Measurements from ENCODE around the gene KRT80. TPM values are rescaled to one million over a fixed set of nuclear protein-coding genes. Genes with fewer than 3 reads are reported as not detected.

KRT80 gene
- total and polyA plus RNA-seq, 10 donors, result 0.03 to 0.37 (median 0.17) TPM; not detected in 7

DNA sequence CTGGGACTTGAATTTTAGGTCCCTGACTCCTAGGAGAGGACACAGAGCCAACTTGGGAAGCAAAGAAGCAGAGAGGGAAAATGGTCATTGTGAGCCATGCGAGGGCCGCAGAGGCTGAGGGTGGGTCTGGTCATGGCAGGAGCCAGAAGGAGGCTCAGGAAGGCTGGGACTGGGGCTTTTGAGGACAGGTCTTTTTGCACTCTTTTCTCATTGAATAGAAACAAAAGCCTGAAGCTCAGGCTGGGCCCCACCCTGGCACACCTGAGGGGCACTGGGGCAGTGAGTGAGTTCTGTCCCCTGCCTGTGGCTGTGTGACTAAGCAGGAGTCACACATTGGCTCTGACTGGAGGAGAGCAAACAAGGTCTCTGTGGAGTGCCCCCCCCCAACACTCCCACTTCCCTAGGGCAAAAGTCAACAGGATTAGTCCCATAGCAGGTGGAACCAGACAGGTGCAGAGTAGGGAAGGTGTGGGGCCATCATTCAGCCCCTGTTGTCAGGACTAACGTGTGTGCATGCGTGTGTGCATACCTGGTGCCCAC lies 44.1 kb upstream of the KRT80 start:
- intact Hi-C loops (cut with DNase I; ENCODE audit: low total_unique reads), result no loop called here
- TF ChIP-seq POLR2AphosphoS5 (IDR thresholded peaks at IDR 0.05), result no peak
- TF ChIP-seq POLR2A (IDR thresholded peaks at IDR 0.05), result no peak
- TF ChIP-seq CTCF (IDR thresholded peaks at IDR 0.05 in 8 of 11, conservative IDR thresholded peaks at IDR 0.05 in 3 of 11), result no peak
- Histone ChIP-seq H3K36me3 (no peaks in the 10 kb centered on the region), H3K27me3 (replicated peaks in 1 of 7) (peaks cover 5 to 47% (median 28%) of the 10 kb centered on the region in 7 donors), H3K27ac (no peak overlapping the region), H3K4me3 (no peak overlapping the region), H3K9me3 (no peaks in the 10 kb centered on the region), H3K4me1 (peaks cover 0 to 24% (median 15%) of the 10 kb centered on the region in 6 donors)
- DNase-seq, result peak; percentile 45
- WGBS, 5 donors, result 76 to 93% (median 92%) methylated on average over 4 of the region's 4 CpGs

GRCh38 chr12:52235001-52235764 lies 43.4 kb upstream of the KRT80 start:
- intact Hi-C loops (cut with DNase I; ENCODE audit: low total_unique reads), result no loop called here
- WGBS, 5 donors, result 82 to 95% (median 90%) methylated on average over 15 of the region's 15 CpGs
- H3K4me3 ChIP-seq, result no peak overlapping the region
- H3K36me3 ChIP-seq, result no peaks in the 10 kb centered on the region
- H3K4me1 ChIP-seq, result peaks cover 0 to 24% (median 15%) of the 10 kb centered on the region in 6 donors
- H3K27me3 ChIP-seq (replicated peaks in 1 of 7), result peaks cover 5 to 53% (median 28%) of the 10 kb centered on the region in 7 donors
- DNase-seq, result peak; percentile 68
- TF ChIP-seq POLR2AphosphoS5 (IDR thresholded peaks at IDR 0.05) (no peak), CTCF (IDR thresholded peaks at IDR 0.05 in 8 of 11, conservative IDR thresholded peaks at IDR 0.05 in 3 of 11) (no peak), POLR2A (IDR thresholded peaks at IDR 0.05) (no peak)
- no peak overlapping the region for H3K27ac ChIP-seq
- no peaks in the 10 kb centered on the region for H3K9me3 ChIP-seq

GRCh38 chr12:52234223-52234810 lies 42.5 kb upstream of the KRT80 start:
- intact Hi-C loops (cut with DNase I; ENCODE audit: low total_unique reads), result no loop called here
- TF ChIP-seq POLR2A (IDR thresholded peaks at IDR 0.05) (no peak), POLR2AphosphoS5 (IDR thresholded peaks at IDR 0.05) (no peak), CTCF (IDR thresholded peaks at IDR 0.05 in 8 of 11, conservative IDR thresholded peaks at IDR 0.05 in 3 of 11) (no peak)
- no peaks in the 10 kb centered on the region for H3K36me3 ChIP-seq
- no peak overlapping the region for H3K4me3 ChIP-seq
- DNase-seq, result peak; percentile 43
- no peaks in the 10 kb centered on the region for H3K9me3 ChIP-seq
- H3K27me3 ChIP-seq (replicated peaks in 1 of 7), result peaks cover 5 to 60% (median 28%) of the 10 kb centered on the region in 7 donors
- peaks cover 0 to 24% (median 15%) of the 10 kb centered on the region in 6 donors for H3K4me1 ChIP-seq
- H3K27ac ChIP-seq, result no peak overlapping the region
- 77 to 85% (median 83%) methylated on average over 10 of the region's 10 CpGs for WGBS, 5 donors

Data from spleen (tissue), 11 donors.